A673 (cell line): ENCODE measurements around the gene CLDN1.

ENCODE experiments used
- CTCF ChIP-seq: fragments of 300-800, 200-600 bp; sonication (generic); conservative IDR thresholded peaks from 2 replicates; pipeline ENCODE4 v1.5.1; 2017; ENCODE audit warnings: low read depth, mild to moderate bottlenecking, antibody characterized with exemption, low read length, moderate library complexity, mixed read lengths
- EZH2 ChIP-seq: fragments of 200-600 bp; sonication (generic); IDR thresholded peaks from 2 replicates; pipeline ENCODE4 v1.6.1; 2017; ENCODE audit warnings: borderline replicate concordance, low read depth, mild to moderate bottlenecking, mixed read lengths, antibody characterized with exemption, low read length; ENCODE audit not compliant: poor library complexity, severe bottlenecking

- no peak for TF ChIP-seq CTCF
- no peak for TF ChIP-seq EZH2
These were observed 57.1 kb downstream of the CLDN1 start for GRCh38 chr3:190265126-190265525.
